ENCODE data around the gene OPHN1.

The OPHN1 gene, protein sequence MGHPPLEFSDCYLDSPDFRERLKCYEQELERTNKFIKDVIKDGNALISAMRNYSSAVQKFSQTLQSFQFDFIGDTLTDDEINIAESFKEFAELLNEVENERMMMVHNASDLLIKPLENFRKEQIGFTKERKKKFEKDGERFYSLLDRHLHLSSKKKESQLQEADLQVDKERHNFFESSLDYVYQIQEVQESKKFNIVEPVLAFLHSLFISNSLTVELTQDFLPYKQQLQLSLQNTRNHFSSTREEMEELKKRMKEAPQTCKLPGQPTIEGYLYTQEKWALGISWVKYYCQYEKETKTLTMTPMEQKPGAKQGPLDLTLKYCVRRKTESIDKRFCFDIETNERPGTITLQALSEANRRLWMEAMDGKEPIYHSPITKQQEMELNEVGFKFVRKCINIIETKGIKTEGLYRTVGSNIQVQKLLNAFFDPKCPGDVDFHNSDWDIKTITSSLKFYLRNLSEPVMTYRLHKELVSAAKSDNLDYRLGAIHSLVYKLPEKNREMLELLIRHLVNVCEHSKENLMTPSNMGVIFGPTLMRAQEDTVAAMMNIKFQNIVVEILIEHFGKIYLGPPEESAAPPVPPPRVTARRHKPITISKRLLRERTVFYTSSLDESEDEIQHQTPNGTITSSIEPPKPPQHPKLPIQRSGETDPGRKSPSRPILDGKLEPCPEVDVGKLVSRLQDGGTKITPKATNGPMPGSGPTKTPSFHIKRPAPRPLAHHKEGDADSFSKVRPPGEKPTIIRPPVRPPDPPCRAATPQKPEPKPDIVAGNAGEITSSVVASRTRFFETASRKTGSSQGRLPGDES

DNA sequence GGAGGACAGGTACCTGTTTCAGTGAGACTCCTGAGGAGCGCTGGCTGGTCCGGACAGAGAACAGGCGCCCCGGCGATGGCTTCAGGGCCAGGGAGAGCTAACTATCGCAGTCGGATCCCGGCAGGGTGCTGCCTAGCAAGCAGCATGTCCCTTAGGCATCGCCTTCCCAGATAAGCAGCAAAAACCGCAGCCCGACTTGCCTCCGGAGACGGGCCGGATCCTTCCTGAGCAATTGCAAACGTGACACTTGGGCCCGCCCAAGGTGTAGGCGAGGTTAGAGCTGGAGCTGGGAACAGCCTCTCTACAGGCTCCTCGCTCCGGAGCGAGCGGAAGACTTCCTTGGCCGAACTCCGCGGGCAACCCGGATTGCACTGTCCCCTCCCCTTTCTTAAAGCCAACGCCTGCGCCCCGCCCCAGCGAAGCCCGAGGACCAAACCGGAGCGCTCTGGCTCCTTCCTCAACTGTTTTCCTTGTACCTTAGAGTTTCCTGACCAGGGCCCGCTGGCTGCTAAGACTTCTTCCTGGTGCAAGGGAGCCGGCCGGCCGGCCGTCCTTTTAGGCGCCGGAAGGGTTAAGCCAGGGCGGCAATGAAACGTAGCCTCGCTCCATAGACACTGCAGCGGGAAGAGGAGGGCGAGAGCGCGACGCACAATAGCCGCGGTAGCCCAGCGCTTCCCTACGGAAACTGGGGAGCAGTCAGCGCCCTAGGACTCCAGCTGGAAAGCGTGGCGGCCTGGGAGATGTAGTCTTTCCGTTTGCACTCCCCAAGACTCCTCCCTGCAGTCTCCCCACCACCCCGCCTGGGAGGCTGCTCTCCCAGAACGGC is at the start of gene OPHN1:
OPHN1 (minus strand) TSS at position 341 of the 826 bp plus-strand sequence. CDS start 475 bp downstream, outside the sequence.
- DNase-seq (ENCODE audit: low read depth in 2 of 2) = peak in 1 of 2 donors; percentile 5

DNA sequence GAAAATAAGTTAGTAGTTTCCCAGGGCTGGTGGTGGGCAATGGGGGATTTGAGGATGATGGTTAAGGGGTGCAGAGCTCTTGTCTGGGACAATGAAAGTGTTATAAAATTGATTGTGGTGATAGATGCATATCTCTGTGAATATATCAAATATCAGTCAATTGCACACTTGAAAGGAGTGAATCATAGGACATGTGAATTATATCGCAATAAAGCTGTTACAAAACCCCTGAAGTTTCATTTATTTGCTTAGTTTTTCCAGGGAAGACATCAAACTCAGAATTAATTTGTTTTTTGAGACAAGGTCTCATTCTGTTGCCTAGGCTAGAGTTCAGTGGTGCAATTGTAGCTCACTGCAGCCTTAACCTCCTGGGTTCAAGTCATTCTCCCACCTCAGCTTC is 47.7 kb upstream of the OPHN1 start:
- no peak for DNase-seq (ENCODE audit: low read depth in 2 of 2)

DNA sequence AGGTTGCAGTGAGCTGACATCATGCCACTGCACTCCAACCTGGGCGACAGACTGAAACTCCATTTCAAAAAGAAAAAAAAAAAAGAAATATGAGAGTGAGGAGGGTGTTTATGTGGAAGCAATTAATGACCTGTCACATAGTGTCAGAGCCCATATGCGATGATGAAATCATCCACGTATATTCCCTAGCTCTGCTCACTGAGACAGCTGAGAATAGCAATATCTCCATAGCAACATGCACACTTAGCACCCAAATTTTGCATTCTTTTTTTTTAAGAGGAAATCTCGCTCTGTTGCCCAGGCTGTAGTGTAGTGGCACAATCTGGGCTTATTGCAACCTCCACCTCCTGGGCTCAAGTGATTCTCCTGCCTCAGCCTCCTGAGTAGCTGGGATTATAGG is 31.5 kb upstream of the OPHN1 start:
- DNase-seq (ENCODE audit: low read depth in 2 of 2) = no peak

DNA sequence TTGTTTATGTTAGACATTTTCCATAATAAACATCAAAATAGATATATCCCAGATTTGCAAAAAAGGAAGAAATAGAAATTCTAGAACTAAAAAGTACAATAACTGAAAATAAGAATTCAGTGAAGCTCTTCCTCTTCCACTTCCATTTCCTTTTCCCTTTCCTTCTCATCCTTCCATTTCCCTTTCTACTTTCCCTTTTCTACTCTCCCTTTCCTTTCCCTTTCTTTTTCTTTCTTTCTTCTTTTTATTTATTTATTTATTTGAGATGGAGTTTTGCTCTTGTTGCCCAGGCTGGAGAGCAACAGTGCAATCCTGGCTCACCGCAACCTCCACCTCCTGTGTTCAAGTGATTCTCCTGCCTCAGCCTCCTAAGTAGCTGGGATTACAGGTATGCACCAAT is 30.6 kb upstream of the OPHN1 start:
- DNase-seq (ENCODE audit: low read depth in 2 of 2) = no peak

DNA sequence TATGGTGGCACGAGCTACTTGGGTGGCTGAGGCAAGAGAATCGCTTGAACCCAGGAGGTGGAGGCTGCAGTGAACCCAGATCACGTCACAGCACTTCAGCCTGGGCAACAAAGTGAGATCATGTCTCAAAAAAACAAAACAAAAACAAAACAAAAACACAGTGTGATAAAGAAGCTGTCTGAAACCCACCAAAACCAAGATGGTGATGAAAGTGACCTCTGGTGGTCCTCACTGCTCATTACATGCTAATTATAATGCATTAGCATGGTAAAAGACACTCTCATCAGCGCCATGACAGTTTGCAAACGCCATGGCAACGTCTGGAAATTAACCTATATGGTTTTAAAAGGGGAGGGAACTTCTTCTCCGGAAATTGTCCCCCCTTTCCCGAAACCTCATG is 29.4 kb upstream of the OPHN1 start:
- DNase-seq (ENCODE audit: low read depth in 2 of 2) = no peak

DNA sequence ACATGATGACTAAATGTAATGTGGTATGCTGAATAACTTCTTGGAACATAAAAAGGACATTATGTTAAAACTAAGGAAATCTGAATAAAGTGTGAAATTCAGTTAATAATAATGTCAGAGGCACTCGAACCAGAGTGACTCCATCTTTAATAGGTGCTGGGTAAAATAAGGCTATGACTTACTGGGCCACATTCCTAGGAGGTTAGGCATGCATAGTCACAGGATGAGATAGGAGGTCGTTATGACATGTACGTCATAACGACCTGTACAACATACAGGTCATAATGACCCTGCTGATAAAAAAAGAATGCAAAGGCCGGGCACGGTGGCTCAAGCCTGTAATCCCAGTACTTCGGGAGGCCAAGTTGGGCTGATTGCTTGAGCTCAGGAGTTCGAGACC is 28.9 kb upstream of the OPHN1 start:
- DNase-seq (ENCODE audit: low read depth in 2 of 2) = no peak

DNA sequence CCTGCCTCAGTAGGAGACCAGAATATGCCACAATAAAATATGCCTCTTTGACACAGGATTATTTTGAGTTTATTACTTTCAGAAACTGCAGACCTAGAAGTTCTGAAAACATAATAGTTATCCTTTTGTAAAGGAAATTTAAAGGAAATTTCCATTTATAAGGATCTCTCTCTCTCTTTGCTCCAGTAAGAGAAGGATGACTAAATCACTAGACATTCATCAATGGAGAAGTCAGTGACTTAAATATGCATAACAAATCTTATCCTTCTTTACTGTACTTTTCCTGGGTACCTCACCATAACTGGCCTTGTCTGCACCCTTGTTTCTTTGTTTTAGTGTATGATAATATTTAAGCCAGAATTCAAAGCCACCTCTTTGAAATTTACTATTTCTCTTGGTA is 28.3 kb upstream of the OPHN1 start:
- no peak for DNase-seq (ENCODE audit: low read depth in 2 of 2)

DNA sequence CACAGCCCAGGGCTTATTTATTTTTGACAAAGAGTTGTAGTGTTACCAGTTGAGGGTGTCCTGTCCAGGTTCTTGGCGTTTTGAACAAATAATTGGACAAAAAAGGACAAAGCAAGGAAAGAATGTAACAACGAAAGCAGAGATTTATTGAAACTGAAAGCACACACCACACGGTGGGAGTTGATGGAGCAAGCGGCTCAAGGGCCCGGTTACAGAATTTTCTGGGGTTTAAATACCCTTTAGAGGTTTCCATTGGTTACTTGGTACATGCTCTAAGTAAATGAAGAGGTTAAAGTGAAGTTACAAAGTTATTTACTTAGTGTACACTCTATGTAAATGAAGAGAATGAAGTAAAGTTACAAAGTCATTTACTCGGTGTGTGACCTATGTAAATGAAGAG is 27.8 kb upstream of the OPHN1 start:
- DNase-seq (ENCODE audit: low read depth in 2 of 2) = no peak

DNA sequence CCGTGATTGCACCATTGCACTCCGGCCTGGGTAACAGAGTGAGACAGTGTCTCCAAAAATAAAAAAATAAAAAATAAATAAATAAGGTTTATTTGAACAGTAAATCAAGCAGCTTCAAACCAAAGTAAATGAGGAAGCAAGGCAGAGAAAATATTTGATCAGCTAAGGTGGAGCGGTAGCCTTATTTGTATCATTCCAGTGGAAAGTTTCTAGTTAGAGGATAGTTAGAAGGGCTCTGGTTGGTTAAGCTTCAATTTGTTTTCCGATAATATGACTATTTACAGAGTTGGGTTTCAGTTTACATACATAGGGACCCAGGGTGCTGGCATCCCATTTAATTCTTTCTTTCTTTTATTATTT is 21.8 kb upstream of the OPHN1 start:
- no peak for DNase-seq (ENCODE audit: low read depth in 2 of 2)

DNA sequence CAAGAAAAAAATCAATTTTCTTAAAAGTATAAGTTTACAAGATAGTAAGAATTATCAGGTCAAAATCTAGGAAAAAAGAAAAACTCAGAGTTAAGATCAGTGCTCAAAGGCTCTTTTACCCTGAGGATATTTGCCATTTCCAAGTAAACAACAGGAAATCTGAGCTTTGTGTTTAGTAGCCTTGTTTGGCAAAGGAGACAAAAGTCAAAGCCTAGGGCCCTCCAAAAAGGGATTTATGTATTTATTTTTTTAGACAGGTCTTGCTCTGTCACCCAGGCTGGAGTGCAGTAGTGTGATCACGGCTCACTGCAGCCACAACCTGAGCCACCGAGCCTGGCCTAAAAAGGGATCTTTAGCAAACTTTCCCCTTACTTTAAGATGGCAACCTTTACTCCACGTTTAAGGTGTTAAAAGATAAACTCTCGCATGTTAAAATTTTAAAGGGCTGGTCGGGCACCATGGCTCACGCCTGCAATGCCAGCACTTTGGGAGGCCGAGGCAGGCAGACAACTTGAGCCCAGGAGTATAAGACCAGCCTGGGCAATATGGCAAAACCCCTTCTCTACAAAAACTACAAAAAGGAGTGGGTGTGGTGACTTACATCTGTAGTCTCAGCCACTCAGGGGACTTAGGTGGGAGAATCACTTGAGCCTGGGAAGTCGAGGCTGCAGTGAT is 21.3 kb upstream of the OPHN1 start:
- DNase-seq (ENCODE audit: low read depth in 2 of 2) = no peak

DNA sequence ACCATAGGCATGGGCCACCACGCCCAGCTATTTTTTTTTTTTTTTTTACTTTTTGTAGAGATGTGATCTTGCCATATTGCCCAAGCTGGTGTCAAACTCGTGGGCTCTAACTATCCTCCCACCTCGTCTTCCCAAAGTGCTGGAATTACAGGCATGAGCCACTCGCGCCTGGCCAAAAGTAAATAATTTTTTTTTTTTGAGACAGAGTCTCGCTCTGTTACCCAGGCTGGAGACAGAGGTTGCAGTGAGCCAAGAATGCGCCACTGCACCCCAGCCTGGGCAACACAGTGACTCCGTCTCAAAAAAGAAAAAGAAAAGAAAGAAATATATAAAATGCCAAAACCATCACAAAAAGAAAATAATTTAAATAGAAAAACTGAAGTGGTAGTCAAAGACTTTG is 18.4 kb upstream of the OPHN1 start:
- no peak for DNase-seq (ENCODE audit: low read depth in 2 of 2)

DNA sequence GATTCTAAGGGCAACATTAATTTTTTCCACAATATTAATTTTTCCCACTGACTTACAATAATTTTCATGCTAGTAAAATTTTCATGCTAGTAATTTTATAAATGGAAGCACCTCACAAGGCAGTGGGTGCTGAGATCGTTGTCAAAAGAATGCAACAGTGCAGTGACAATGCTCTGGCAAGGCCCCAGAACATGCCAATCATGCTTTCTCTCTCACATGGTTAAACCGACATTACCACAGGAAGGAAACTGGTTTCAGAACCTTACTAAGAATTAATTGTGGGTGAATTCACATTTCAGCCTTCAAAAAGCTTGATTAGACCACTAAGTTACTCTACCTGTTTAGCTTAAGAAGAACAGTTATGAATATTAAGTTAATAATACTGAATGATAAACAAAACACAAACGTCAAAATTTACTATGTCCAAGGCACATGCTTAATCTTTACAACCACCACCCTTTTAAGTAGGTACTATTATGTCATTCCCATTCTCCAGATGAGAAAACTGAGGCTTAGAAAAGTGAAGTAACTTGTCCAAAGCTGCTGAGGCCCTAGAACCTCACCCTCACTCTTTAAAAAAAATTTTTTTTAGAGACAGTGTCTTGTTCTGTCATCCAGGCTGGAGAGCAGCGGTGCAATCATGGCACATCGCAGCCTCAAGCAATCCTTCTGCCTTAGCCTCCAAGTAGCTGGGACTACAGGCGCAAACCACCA is 10.0 kb upstream of the OPHN1 start:
- DNase-seq (ENCODE audit: low read depth in 2 of 2) = no peak

DNA sequence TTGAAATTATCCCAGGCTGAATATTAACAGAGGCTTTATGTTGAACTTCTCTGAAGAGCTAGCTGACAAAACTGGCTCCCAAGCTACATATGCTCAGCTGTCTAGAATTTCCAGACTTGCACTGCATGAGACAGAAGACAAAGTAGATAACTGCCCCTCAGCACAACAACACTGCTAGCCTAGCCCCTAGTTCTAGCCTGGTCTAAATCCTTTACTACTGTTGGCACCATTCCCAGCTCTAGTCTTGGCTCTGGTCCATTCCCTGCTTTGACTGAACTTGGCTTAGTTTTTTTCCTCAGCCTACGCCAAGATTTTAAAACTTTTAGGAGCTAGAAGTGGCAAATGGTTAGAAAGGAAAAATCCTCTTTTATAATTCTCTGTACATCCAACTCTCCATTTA is 7.6 kb upstream of the OPHN1 start:
- DNase-seq (ENCODE audit: low read depth in 2 of 2) = no peak

DNA sequence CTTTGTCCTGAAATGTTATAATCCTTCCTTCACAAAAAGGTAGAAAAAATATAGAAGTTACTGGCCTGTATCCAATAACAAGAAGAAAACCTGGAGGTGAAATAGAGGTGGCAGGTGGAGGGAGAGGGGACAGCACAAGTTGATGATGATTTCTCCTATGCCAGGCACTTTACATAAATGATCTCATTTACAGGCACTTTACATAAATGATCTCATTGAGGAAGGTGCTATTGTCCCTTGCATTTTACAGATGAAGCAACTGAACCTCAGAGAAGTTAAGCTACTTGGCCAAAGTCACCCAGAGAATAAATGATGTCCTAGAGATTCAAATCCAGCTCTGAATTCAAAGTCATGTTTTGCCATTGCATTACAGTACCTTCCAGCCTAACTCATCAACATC is 7.1 kb upstream of the OPHN1 start:
- DNase-seq (ENCODE audit: low read depth in 2 of 2) = no peak

DNA sequence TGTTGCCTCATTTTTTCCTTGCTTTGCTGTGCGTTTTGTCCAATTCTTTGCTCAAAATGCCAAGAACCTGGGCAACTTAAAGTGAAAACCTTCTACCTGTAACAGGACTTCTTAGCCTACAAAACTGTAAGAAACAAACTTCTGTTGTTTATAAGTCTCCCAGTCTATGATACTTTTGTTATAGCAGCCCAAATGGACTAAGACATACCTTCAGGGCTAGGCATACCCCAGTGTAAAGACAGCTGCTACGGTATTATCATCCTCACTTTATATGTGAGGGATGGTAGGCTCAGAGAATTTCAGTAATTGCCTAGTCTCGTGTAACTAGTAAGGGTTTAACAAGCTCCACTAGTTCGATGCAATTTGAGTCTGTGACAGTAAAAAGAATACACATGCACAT is 6.0 kb upstream of the OPHN1 start:
- no peak for DNase-seq (ENCODE audit: low read depth in 2 of 2)

DNA sequence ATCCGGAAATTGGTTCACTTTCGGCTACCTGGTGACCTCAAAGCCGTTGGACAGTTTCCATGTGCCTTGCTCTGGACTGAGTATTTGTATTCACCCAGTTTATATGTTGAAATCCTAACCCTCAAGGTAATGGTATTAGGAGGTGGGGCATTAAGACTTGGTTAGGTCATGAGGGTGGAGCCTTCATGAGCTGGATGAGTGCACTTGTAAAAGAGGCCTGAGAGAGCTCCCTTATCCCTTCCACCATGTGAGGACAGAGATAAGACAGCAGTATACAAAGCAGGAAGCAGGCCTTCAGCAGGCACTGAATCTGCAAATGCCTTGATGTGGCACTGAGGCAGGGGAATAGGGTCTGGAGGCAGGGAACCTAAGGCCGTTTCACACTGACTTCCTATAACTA is 5.3 kb upstream of the OPHN1 start:
- DNase-seq (ENCODE audit: low read depth in 2 of 2) = no peak

DNA sequence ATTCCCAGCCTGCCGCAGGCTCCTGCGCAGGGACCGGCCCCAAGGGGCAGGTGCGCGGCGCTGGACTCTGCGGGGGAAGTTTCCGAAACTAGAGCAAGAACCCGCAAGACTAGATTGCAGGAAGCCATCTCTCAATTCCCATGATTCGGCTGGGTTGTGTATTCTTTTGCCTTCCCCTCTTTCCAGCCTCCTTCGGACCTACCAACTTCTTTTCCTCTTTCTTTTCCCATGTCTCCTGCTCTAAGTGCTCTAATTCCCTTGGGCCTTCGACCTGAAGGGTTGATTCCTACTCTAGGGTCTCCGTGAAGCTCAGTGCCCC is 645 bp upstream of the OPHN1 start:
- DNase-seq (ENCODE audit: low read depth in 2 of 2) = no peak

DNA sequence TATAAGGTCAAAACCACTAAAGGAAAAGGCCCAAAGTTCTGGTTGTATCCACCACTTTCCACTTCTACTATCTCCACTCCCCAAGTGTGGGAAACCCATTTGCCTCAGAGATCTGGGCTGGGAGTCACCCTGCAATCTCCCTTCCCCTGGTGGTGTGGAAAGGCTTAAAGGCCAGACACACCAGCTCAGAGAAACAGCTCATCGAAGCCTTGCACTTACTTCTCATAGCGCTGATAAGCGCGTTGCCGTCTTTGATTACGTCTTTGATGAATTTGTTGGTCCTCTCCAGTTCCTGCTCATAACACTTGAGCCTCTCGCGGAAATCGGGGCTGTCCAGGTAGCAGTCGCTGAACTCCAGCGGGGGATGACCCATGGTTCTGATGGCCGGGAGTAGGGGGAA is 647 bp downstream of the OPHN1 start:
- no peak for DNase-seq (ENCODE audit: low read depth in 2 of 2)

DNA sequence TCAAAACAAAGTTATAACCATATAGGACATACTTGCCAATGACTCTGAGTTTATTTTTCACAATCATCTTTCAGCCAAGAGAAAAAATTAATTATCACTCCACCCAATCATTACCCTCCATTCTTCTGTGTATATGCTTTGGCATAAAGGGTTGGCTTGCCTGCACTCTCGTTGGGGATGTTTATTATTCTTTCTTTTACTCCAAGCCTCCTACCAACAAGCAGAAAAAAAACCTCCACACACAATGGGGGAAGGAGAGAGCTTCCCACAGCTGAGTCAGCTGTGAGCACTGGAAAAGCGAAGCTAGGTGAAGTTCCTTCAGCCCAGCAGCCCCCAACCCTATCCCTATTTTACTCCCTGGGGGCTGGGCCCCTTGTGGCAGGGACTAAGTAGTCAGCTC is 1.5 kb downstream of the OPHN1 start:
- DNase-seq (ENCODE audit: low read depth in 2 of 2) = no peak

DNA sequence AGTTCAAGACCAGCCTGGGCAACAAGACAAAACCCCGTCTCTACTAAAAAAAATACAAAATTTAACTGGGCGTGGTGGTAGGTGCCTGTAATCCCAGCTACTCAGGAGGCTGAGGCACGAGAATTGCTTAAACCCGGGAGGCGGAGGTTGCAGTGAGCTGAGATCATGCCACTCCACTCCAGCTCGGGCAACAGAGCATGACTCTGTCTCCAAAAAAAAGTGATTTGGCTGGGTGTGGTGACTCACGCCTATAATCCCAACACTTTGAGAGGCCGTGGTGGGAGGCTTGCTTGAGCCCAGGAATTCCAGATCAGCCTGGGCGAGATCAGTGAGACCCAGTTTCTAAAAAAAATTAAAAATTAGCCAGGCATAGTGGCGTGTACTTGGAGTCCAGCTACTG is 4.1 kb downstream of the OPHN1 start:
- no peak for DNase-seq (ENCODE audit: low read depth in 2 of 2)

DNA sequence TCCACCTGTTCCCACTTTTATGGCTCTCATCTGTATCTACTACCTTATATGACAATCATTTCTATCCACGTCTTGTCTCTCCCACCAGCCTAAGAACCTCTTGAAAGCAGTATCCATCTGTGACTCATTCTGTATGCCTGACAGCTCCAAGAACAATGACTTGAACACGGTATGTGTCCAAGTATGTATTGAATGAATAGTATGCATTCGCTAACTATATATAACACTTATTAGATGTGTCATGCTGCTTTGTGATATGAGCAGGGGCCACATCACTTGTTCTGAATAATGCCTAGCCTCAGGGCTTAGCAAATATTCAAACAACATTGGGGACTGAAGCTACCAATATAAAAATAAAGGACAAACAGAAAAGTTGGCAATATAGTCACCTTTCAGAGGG is 4.9 kb downstream of the OPHN1 start:
- DNase-seq (ENCODE audit: low read depth in 2 of 2) = no peak

All from stimulated activated CD4-positive, alpha-beta T cell treated with anti-CD3 and anti-CD28 coated beads, Interleukin-4, amount 100 ng/mL, for 48 hours (primary cell).